Adipocyte (in vitro differentiated cells): ENCODE measurements around the gene MRPS15.

Source experiments
- DNase-seq: peaks from one replicate; pipeline ENCODE4 v3.0.0-alpha.2; 2015; ENCODE audit warnings: low read depth
- H3K27me3 ChIP-seq: replicated peaks from 2 replicates; pipeline ENCODE4 v1.7.0; 2013; ENCODE audit warnings: mild to moderate bottlenecking, low read length, moderate library complexity; ENCODE audit not compliant: control insufficient read depth, insufficient read depth
- H3K36me3 ChIP-seq: 2 replicates; pipeline ENCODE4 v1.7.0; 2013; ENCODE audit warnings: low read length, mild to moderate bottlenecking, moderate library complexity; ENCODE audit not compliant: control insufficient read depth, insufficient read depth, severe bottlenecking
- H3K4me1 ChIP-seq: 2 replicates; pipeline ENCODE4 v1.7.0; 2013; ENCODE audit warnings: mild to moderate bottlenecking, low read length, moderate library complexity; ENCODE audit not compliant: control insufficient read depth, insufficient read depth
- H3K4me3 ChIP-seq: 2 replicates; pipeline ENCODE4 v1.7.0; 2013; ENCODE audit warnings: mild to moderate bottlenecking, low read length, moderate library complexity
- H3K9ac ChIP-seq: 2 replicates; pipeline ENCODE4 v1.7.0; 2013; ENCODE audit warnings: mild to moderate bottlenecking, low read length, moderate library complexity
- H3K9me3 ChIP-seq: 2 replicates; pipeline ENCODE4 v1.7.0; 2013; ENCODE audit warnings: mild to moderate bottlenecking, low read length, moderate library complexity; ENCODE audit not compliant: control insufficient read depth

MRPS15 gene

GRCh38 chr1:36440044-36440443 lies 24.1 kb downstream of the MRPS15 start:
- peaks cover 35% of the 10 kb centered on the region for H3K4me1 ChIP-seq
- no peak overlapping the region for H3K4me3 ChIP-seq
- DNase-seq = no peak
- H3K36me3 ChIP-seq = peaks cover 17% of the 10 kb centered on the region
- H3K9ac ChIP-seq = no peak overlapping the region
- no peaks in the 10 kb centered on the region for H3K9me3 ChIP-seq
- H3K27me3 ChIP-seq = no peaks in the 10 kb centered on the region

GRCh38 chr1:36438715-36439114 lies 25.5 kb downstream of the MRPS15 start:
- Histone ChIP-seq H3K27me3 (no peaks in the 10 kb centered on the region), H3K4me3 (no peak overlapping the region), H3K9me3 (no peaks in the 10 kb centered on the region), H3K4me1 (peaks cover 28% of the 10 kb centered on the region), H3K36me3 (peaks cover 17% of the 10 kb centered on the region), H3K9ac (no peak overlapping the region)
- no peak for DNase-seq

- DNase-seq = no peak
- Histone ChIP-seq H3K4me1 (peaks cover 21% of the 10 kb centered on the region), H3K27me3 (no peaks in the 10 kb centered on the region), H3K36me3 (peaks cover 27% of the 10 kb centered on the region), H3K9me3 (no peaks in the 10 kb centered on the region), H3K9ac (no peak overlapping the region), H3K4me3 (no peak overlapping the region)
Measured at GRCh38 chr1:36436821-36437220, 27.4 kb downstream of the MRPS15 start.

- H3K27me3 ChIP-seq = no peaks in the 10 kb centered on the region
- no peak overlapping the region for H3K4me3 ChIP-seq
- peaks cover 33% of the 10 kb centered on the region for H3K36me3 ChIP-seq
- H3K4me1 ChIP-seq = peaks cover 9% of the 10 kb centered on the region
- no peaks in the 10 kb centered on the region for H3K9me3 ChIP-seq
- no peak for DNase-seq
- H3K9ac ChIP-seq = no peak overlapping the region
Measured at GRCh38 chr1:36433102-36433501, 31.1 kb downstream of the MRPS15 start.

- no peak for DNase-seq
- H3K9ac ChIP-seq = no peak overlapping the region
- peaks cover 31% of the 10 kb centered on the region for H3K36me3 ChIP-seq
- no peaks in the 10 kb centered on the region for H3K27me3 ChIP-seq
- no peak overlapping the region for H3K4me3 ChIP-seq
- H3K9me3 ChIP-seq = no peaks in the 10 kb centered on the region
- peaks cover 9% of the 10 kb centered on the region for H3K4me1 ChIP-seq
Measured at GRCh38 chr1:36432616-36433015, 31.6 kb downstream of the MRPS15 start.

- Histone ChIP-seq H3K9ac (no peak overlapping the region), H3K4me1 (no peaks in the 10 kb centered on the region)
- DNase-seq = no peak
Measured at GRCh38 chr1:36425791-36426190, 38.4 kb downstream of the MRPS15 start.

GRCh38 chr1:36421649-36422048 lies 42.5 kb downstream of the MRPS15 start:
- Histone ChIP-seq H3K27me3 (no peaks in the 10 kb centered on the region), H3K4me1 (peaks cover 32% of the 10 kb centered on the region), H3K4me3 (no peak overlapping the region), H3K9ac (no peak overlapping the region), H3K9me3 (no peaks in the 10 kb centered on the region), H3K36me3 (peaks cover 28% of the 10 kb centered on the region)
- no peak for DNase-seq

More at GRCh38 chr1:36425791-36426190, 38.4 kb downstream of the MRPS15 start:
- peaks cover 30% of the 10 kb centered on the region for H3K36me3 ChIP-seq
- no peaks in the 10 kb centered on the region for H3K9me3 ChIP-seq
- H3K27me3 ChIP-seq = no peaks in the 10 kb centered on the region
- no peak overlapping the region for H3K4me3 ChIP-seq

- Histone ChIP-seq H3K9ac (peak overlapping the region; percentile 69), H3K4me3 (peak overlapping the region; percentile 61), H3K4me1 (peaks cover 32% of the 10 kb centered on the region), H3K36me3 (peaks cover 27% of the 10 kb centered on the region), H3K9me3 (no peaks in the 10 kb centered on the region), H3K27me3 (no peaks in the 10 kb centered on the region)
- peak; percentile 95 for DNase-seq
Measured at GRCh38 chr1:36420836-36421317, 43.3 kb downstream of the MRPS15 start.

- Histone ChIP-seq H3K36me3 (peaks cover 23% of the 10 kb centered on the region), H3K4me1 (peaks cover 32% of the 10 kb centered on the region), H3K9ac (peak overlapping the region; percentile 69), H3K27me3 (no peaks in the 10 kb centered on the region), H3K4me3 (peak overlapping the region; percentile 61), H3K9me3 (no peaks in the 10 kb centered on the region)
- DNase-seq = peak; percentile 39
Measured at GRCh38 chr1:36420409-36420808, 43.8 kb downstream of the MRPS15 start.

GRCh38 chr1:36419569-36419968 lies 44.6 kb downstream of the MRPS15 start:
- H3K9me3 ChIP-seq = no peaks in the 10 kb centered on the region
- peaks cover 32% of the 10 kb centered on the region for H3K4me1 ChIP-seq
- H3K9ac ChIP-seq = peak overlapping the region; percentile 53
- H3K27me3 ChIP-seq = no peaks in the 10 kb centered on the region
- no peak for DNase-seq
- H3K36me3 ChIP-seq = peaks cover 20% of the 10 kb centered on the region
- peak overlapping the region; percentile 22 for H3K4me3 ChIP-seq

- peaks cover 32% of the 10 kb centered on the region for H3K4me1 ChIP-seq
- peak overlapping the region; percentile 53 for H3K9ac ChIP-seq
- peak overlapping the region; percentile 22 for H3K4me3 ChIP-seq
- peaks cover 16% of the 10 kb centered on the region for H3K36me3 ChIP-seq
- DNase-seq = no peak
- no peaks in the 10 kb centered on the region for H3K27me3 ChIP-seq
- no peaks in the 10 kb centered on the region for H3K9me3 ChIP-seq
Measured at GRCh38 chr1:36419140-36419539, 45.0 kb downstream of the MRPS15 start.

- no peaks in the 10 kb centered on the region for H3K27me3 ChIP-seq
- no peak overlapping the region for H3K9ac ChIP-seq
- peaks cover 32% of the 10 kb centered on the region for H3K4me1 ChIP-seq
- H3K9me3 ChIP-seq = no peaks in the 10 kb centered on the region
- no peak for DNase-seq
- peaks cover 14% of the 10 kb centered on the region for H3K36me3 ChIP-seq
- H3K4me3 ChIP-seq = no peak overlapping the region
Measured at GRCh38 chr1:36417931-36418330, 46.3 kb downstream of the MRPS15 start.
